HG02642 (cell line): ENCODE measurements around the gene ALDOA.
"Not testable (repeated sequence)": the region's sequence is repeated elsewhere in the genome, so short reads cannot be mapped to it uniquely, and the experiment has no call there.

ENCODE experiments used
- ATAC-seq: cut with Tn5 transposase; IDR thresholded peaks from one replicate; pipeline ENCODE4 v1.9.1; 2021; ENCODE audit warnings: mild to moderate bottlenecking; ENCODE audit not compliant: unreplicated experiment, poor library complexity

The ALDOA gene

GRCh38 chr16:30112197-30113030 is 46.9 kb downstream of the ALDOA start:
- no peak for ATAC-seq

- ATAC-seq, result no peak
Measured at GRCh38 chr16:30113031-30113710, 47.6 kb downstream of the ALDOA start, which contains the start of gene GDPD3. Gene GDPD3 (minus strand): TSS chr16:30113537. CDS start chr16:30113478, 59 bp downstream.

GRCh38 chr16:30113711-30114333 is 48.3 kb downstream of the ALDOA start:
- no peak for ATAC-seq

GRCh38 chr16:30114411-30114810 is 48.9 kb downstream of the ALDOA start:
- ATAC-seq, result no peak

- not testable (repeated sequence) for ATAC-seq
Measured at GRCh38 chr16:30114833-30115232, 49.3 kb downstream of the ALDOA start.

- ATAC-seq, result no peak
Measured at GRCh38 chr16:30115238-30115637, 49.7 kb downstream of the ALDOA start.

GRCh38 chr16:30116291-30117207 is 51.0 kb downstream of the ALDOA start:
- ATAC-seq, result no peak

- ATAC-seq, result no peak
Measured at GRCh38 chr16:30117768-30118167, 52.2 kb downstream of the ALDOA start.

GRCh38 chr16:30119428-30119827 is 53.9 kb downstream of the ALDOA start:
- ATAC-seq, result no peak
